Fibroblast of skin of back (primary cell): ENCODE results near the gene SLC30A5.
"Not testable (repeated sequence)": the region's sequence is repeated elsewhere in the genome, so short reads cannot be mapped to it uniquely, and the experiment has no call there.

Experiments used
- DNase-seq: peaks from one replicate; pipeline ENCODE4 v3.0.0-alpha.2; 2013

Gene SLC30A5

DNA sequence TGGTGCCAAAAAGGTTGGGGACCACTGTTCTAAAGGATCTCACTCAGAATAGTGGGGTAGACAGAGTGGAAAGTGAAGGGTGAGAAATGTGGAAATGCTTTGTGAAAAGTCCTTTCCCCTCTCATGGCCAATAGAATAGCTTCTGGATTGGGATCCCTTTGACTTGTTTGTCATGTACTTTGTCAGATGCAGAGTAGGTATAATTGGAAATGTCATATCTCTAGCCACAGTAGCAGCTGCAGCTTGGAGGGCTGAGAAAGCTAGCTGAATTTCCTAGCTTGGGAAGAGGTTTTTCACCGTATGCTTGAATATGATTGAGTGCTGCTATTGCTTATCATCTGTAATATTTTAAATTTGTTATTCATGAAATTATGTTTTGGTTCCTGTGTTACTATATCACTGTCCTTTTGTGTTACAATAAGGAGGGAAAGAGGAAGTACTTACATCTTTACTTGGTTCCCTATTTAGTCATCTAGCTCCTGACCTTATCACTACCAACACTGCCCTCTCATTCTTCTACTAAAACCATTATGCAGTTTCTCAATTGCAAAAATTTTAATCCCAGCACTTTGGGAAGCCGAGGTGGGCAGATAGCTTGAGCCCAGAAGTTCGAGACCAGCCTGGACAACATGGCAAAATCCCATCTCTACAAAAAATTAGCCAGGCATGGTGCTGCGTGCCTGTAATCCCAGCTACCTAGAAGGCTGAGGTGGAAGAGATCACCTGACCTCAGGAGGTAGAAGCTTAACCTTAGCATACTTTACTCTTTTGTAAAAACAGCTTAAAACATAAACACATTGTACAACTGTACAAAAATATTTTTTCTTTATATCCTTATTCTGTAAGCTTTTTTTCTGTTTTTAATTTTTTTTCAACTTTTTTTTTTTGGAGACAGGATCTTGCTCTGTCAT is 12.4 kb downstream of the SLC30A5 start:
- DNase-seq, result no peak

GRCh38 chr5:69108367-69108766 is 14.6 kb downstream of the SLC30A5 start:
- not testable (repeated sequence) for DNase-seq

- DNase-seq, result no peak
Observed at GRCh38 chr5:69113851-69114250, 20.0 kb downstream of the SLC30A5 start.

DNA sequence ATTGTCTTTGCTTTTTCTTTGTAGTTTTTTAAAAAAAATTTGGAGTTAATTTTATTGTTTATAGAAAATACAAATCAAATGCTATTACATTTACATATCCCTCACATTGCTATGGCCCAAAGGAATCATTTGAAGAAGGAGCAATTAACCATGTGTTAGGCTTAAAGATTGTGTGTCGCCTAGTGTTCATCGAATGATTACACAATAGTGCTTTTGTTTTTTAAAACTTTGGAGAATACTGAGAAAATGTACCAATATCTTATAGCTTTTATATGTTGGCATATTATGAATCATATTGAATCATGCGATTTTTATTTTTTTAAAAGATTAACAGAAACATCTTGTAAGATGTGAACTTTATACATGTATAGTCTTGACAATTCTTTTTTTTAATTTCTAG is 21.7 kb downstream of the SLC30A5 start:
- DNase-seq, result no peak

DNA sequence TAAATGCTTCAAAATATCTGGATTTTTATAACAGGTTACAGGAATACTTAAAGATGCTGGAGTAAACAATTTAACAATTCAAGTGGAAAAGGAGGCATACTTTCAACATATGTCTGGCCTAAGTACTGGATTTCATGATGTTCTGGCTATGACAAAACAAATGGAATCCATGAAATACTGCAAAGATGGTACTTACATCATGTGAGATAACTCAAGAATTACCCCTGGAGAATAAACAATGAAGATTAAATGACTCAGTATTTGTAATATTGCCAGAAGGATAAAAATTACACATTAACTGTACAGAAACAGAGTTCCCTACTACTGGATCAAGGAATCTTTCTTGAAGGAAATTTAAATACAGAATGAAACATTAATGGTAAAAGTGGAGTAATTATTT is 35.6 kb downstream of the SLC30A5 start:
- DNase-seq, result peak; percentile 75

- DNase-seq, result no peak
Observed at GRCh38 chr5:69130241-69130640, 36.4 kb downstream of the SLC30A5 start.

- DNase-seq, result no peak
Observed at GRCh38 chr5:69131304-69131703, 37.5 kb downstream of the SLC30A5 start.

DNA sequence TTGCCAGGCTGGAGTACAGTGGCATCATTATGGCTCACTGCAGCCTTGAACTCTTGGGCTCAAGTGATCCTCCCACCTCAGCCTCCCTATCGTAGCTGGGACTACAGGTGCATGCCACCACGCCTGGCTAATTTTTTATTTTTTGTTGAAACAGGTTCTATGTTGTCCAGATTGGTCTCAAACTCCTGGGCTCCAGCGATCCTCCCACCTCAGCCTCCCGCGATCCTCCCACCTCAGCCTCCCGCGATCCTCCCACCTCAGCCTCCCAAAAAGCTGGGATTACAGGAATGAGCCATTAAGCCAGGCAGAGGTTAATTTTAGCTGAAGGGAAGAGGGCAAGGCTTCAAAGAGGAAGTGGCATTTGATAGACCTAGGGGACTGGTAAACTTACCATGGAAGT is 40.3 kb downstream of the SLC30A5 start:
- no peak for DNase-seq

DNA sequence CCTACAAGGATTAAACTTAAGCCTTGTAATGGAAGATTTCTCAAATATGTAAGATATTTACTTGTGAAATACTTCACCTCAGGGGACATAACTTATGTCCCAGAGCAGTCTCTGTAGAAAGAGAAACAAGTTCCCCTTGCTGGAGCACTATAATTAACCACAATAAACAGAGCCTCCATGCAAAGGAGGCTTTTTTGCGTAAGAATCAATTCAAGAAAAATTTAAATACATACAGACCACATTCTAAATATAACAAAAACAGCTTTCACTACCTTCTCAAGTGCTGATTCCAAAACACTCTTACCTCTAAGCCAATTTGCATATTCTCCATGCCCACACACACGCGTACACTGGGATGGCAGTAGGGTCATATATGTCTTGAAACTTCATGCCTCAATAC is 42.5 kb downstream of the SLC30A5 start:
- DNase-seq, result peak; percentile 33

DNA sequence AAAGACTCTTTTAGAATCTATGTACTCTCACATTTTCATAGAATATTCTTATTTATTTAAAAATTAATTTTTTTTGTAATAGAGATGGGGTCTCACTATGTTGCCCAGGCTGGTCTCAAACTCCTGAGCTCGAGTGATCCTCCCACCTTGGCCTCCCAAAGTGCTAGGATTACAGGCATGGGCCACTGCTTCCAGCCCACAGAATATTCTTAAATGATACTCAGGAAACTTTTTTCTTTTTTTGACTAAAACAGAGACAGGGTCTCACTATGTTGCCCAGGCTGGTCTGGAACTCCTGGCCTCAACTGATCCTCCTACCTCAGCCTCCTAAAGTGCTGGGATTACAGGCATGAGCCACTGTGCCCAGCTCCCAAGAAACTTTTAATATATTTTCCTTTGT is 43.4 kb downstream of the SLC30A5 start:
- DNase-seq, result not testable (repeated sequence)

- no peak for DNase-seq
Observed at GRCh38 chr5:69137807-69138206, 44.0 kb downstream of the SLC30A5 start.

DNA sequence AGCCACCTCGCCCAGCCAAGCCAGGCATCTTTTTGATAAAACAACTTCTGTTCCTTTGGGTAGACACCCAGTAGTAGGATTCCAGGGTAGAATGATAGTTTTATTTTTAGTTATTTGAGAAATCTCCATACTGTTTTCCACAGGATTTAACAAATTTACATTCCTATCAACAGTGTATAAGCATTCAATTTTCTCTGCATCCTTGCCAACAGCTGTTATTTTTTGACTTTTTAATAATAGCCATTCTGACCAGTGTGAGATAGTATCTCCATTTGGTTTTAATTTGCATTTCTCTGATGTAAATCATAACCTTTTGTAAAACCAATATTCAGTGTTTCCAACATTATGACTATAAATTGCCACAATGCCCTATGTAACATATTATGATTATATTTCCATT is 45.0 kb downstream of the SLC30A5 start:
- DNase-seq, result no peak

GRCh38 chr5:69140239-69140638 is 46.4 kb downstream of the SLC30A5 start:
- not testable (repeated sequence) for DNase-seq

DNA sequence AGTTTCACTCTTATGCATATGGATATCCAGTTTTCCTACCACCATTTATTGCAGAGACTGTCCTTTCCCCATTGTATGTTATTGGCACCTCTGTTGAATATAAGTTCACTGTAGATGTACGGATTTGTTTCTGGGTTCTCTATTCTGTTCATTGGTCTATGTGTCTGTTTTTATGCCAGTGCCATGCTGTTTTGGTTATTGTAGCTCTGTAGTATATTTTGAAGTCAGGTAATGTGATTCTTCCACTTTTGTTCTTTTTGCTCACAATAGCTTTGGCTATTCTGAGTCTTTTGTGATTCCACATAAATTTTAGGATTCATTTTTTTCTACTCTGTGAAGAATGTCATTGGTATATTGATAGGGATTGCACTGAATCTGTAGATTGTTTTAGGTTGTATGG is 47.0 kb downstream of the SLC30A5 start:
- no peak for DNase-seq

DNA sequence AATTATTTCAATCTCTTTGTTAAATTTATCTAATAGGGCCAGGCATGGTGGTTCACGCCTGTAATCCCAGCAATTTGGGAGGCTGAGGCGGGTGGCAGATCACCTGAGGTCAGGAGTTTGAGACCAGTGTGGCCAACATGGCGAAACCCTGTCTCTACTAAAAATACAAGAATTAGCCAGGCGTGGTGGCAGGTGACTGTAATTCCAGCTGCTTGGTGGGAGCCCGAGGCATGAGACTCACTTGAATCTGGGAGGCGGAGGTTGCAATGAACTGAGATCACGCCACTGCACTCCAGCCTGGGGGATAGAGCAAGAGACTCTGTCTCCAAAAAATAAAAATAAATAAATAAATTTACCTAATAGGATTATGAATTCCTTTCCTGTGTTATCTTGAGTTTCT is 54.8 kb downstream of the SLC30A5 start:
- not testable (repeated sequence) for DNase-seq

- no peak for DNase-seq
Observed at GRCh38 chr5:69148981-69149675, 55.3 kb downstream of the SLC30A5 start.

GRCh38 chr5:69149676-69150010 is 55.8 kb downstream of the SLC30A5 start:
- no peak for DNase-seq

DNA sequence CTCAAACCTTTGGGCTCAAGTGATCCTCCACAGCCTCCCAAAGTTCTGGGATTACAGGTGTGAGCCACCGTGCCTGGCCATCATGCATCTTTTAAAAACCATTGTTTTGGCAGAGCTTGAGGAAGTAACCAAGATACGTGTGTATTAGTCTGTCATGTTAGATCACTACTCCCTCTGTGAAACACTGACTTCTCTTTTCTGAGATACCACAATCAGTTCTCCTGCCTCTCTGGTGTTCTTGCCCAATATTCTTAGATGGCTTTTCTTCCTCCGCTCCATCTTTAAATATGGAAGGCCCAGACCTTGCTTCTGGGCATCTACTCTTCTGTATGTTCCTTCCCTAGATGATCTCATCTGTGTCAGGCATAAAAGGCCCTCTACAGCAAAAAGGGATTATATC is 58.9 kb downstream of the SLC30A5 start:
- DNase-seq, result no peak

DNA sequence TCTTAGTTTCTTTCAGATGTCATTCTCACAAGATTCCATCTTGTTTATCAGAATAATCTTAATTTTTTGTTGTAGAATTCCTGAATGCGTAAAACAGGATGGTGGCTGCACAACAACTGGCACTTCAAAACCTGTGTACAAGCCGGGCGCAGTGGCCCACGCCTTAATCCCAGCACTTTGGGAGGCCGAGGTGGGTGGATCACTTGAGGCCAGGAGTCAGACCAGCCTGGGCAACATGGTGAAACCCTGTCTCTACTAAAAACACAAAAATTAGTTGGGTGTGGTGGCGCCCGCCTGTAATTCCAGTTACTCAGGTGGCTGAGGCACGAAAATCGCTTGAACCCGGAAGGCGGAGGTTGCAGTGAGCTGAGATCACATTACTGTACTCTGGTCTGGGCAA is 62.6 kb downstream of the SLC30A5 start:
- no peak for DNase-seq

DNA sequence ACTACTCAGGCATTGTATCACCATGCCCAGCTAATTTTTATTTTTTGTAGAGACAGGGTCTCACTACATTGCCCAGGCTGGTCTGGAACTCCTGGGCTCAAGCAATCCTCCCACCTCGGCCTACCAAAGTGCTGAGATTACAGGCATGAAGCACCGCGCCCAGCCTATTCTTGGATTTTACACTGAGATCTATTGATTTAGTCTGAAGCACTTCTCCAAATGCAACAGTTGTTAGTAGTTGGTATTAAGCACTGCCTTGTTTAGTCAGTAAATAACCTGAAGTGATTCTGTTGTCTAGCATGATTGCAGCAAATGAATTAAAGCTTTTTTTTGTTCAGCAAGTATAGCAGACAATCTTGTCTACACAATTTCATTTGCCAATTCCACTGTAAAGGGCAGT is 64.2 kb downstream of the SLC30A5 start:
- no peak for DNase-seq

- no peak for DNase-seq
Observed at GRCh38 chr5:69160651-69161050, 66.8 kb downstream of the SLC30A5 start.

GRCh38 chr5:69166686-69167492 is 73.1 kb downstream of the SLC30A5 start, which contains the start of gene CCNB1:
TSS of gene CCNB1 (plus strand) at chr5:69167150. CDS start at chr5:69167263, 113 bp downstream.
- peak; percentile 97 for DNase-seq

DNA sequence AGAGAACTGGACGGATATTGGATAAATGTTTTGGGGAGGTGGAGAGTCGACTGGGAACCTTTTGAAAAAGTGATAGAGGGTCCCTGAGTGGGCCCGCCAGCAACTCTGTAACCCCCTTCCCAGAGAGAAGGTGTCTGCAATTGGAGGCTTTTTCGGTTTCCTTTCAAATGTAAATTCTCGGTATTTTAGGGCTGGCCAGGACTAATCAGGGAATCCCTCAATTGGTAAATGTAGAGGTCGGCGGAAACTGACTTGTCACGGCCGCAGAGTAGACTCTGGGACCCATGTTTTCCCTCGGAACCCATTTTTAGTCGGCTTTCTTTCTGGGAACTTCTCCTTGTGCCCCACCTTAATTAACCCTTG is 73.7 kb downstream of the SLC30A5 start:
- DNase-seq, result peak; percentile 10
